HG02610 (cell line): ENCODE data around the gene RNF152.
"Not testable (repeated sequence)": the region's sequence is repeated elsewhere in the genome, so short reads cannot be mapped to it uniquely, and the experiment has no call there.

Source experiments
- ATAC-seq: cut with Tn5 transposase; IDR thresholded peaks from one replicate; pipeline ENCODE4 v1.9.1; 2021; ENCODE audit warnings: mild to moderate bottlenecking, moderate library complexity; ENCODE audit not compliant: unreplicated experiment

RNF152 gene

DNA sequence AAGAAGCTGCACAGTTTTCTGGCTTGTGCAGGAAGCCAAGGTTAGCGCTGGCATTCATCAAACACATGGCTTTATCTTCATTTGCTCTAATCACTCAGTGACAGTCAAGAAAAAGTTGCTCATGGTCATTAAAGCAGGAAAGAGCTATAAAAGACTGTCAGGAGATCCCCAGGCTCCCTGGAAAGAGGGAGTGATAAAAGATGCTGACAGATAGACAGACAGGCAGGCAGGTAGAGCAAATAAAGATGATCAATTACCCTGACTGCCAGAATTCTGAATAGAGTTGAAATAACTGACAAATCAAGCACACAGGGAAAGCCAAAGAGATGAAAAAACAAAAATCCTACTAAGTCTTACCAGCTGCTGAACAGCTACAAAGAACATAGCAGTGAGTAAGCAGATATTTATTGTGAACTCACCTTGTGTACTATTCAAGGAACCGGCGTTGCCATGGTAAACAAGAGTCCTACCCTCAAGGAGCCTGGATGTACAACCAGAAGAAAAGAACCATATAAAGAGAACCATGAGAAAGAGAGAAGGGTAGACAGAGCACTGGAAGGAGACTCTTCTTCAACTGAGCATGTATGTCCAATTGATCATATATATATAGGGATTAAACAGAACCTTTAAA lies 68.0 kb downstream of the RNF152 start:
- no peak for ATAC-seq

- no peak for ATAC-seq
Observed at GRCh38 chr18:61823595-61823994, 69.2 kb downstream of the RNF152 start.

DNA sequence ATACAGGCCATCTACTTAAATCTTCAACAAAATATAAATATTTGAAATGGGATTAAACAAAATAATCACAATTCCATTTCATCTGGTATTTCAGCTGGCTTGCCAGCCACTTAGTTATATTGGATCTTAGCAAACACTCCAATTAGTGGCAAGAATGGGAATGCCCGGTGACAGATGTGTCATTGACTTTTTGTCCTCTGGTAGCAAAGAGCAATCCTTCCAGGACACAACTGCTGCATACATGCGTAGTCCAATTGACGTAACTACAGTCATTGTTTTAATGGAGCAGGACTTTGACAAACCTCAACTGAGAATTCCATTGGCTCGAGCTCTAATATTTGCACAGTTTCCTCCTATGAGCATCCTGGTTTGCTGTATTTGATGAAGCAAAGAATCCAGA lies 69.9 kb downstream of the RNF152 start:
- ATAC-seq = no peak

DNA sequence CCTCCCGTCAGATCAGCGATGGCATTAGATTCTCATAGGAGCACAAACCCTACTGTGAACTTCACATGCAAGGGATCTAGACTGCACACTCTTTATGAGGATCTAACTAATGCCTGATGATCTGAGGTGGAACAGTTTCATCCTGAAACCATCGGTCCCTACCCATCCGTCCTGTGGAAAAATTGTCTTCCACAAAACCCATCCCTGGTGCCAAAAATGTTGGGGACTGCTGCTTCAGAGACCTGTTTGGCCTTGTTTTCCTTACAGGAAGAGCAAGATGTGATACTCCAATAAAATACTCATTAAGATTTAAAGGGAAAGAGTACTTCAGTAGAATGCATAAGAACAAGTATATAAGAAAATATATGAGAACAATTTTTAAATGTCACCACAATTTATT lies 71.1 kb downstream of the RNF152 start:
- no peak for ATAC-seq

GRCh38 chr18:61820882-61821281 lies 71.9 kb downstream of the RNF152 start:
- no peak for ATAC-seq

DNA sequence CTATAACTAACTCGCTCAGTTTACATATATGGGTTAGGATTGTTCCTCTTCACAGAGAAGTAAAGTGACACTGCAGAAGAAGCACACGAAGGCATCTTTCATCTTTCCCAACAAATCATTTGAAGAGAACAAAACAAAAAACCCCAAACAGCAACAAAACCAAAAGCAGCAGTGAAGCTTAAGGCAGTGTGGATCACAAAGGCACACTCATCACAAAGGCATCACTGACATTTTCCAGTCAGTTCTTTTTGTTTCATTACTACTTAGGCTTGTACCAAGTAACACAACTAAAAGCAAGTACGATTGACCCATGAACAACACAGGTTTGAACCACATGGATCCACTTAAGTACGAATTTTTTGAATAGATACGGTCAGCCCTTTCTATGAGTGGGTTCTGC lies 75.7 kb downstream of the RNF152 start:
- no peak for ATAC-seq

GRCh38 chr18:61815885-61816470 lies 76.8 kb downstream of the RNF152 start:
- ATAC-seq = no peak

- ATAC-seq = no peak
Observed at GRCh38 chr18:61808286-61808685, 84.5 kb downstream of the RNF152 start.

DNA sequence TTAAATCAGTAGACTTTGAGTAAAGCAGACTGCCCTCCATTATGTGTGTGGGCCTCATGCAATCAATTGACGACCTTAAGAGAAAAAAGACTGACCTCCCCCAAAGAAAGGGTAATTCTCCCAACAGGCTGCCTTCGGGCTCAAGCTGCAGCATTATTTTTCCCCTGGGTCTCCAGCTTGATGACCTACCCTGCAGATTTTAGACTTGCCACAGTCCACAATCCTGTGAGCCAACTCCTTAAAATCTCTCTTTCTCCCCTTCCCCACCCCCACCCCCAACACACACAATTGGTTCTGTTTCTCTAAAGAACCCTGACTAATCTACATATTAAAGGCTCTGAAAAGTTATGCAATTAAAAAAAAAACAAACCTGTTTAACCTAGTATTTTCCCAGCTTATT lies 89.4 kb downstream of the RNF152 start:
- no peak for ATAC-seq

- ATAC-seq = no peak
Observed at GRCh38 chr18:61797696-61798590, 94.9 kb downstream of the RNF152 start.

DNA sequence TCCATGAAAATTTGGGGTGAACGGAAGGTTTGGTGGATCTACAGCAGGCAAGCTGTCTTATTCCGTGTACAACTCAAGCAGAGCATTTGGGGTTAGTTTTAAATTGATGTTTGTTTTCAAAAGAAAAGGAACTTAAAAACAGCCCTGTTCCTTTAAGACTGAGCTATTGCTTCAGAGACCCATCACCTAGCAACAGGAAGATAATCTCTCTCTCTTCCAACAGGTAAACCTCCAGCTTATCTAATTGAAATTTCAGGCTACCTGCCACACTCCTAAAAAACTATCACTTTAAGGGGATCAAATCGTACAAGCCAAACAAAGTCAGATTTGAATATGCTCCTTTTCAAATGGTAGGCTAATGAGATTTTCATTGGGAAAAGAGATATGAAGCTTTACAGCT lies 101.8 kb downstream of the RNF152 start:
- ATAC-seq = no peak

- not testable (repeated sequence) for ATAC-seq
Observed at GRCh38 chr18:61787011-61787670, 105.7 kb downstream of the RNF152 start.

GRCh38 chr18:61785588-61785987 lies 107.2 kb downstream of the RNF152 start:
- no peak for ATAC-seq

DNA sequence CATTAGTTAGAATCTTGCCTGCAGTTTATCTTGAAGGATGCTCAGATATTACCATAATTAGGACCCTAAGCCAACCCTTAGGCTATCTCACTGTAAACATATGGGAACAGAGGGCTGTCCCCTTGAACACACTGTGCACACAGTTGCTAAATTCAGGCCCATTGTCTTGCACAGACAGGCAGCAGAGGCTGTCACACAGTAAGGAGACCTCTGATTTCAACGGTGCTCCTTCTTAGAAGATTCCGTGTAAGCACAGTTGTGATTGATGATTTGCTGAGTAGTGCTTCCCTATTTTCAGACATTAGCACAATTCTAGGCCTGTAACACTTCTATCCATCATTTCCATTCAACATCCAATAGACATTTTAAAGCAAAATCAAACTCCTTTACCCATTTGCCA lies 108.0 kb downstream of the RNF152 start:
- no peak for ATAC-seq

GRCh38 chr18:61782545-61782944 lies 110.3 kb downstream of the RNF152 start:
- ATAC-seq = no peak

DNA sequence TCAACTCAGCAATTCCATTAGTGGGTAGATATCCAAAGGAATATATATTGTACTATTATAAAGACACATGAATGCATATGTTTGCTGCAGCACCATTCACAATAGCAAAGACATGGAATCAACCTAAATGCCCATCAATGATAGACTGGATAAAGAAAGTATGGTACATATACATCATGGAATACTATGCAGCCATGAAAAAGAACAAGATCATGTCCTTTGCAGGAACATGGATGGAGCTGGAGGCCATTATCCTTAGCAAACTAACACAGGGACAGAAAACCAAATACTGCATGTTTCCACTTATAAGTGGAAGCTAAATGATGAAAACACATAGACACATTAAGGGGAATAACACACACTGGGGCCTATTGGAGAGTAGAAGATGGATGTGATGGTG lies 116.6 kb downstream of the RNF152 start:
- ATAC-seq = not testable (repeated sequence)

DNA sequence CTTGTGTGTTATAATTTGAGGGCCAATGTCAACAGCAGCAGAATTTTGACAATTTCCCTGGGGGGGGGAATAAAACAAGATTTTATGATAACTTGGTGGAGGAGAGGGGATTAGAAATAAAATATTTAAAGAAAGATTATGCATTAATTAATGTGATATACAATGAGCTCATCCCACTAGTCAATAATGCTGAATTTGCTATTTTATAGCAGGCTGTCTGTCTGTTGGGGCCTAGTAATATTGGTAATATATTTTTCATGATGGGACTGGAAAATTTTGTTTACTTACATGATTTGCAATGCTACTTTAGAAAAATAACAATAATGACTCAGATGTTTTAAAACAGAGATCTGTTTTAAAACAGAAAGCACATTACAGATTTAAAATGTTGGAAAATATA lies 118.0 kb downstream of the RNF152 start:
- ATAC-seq = no peak

DNA sequence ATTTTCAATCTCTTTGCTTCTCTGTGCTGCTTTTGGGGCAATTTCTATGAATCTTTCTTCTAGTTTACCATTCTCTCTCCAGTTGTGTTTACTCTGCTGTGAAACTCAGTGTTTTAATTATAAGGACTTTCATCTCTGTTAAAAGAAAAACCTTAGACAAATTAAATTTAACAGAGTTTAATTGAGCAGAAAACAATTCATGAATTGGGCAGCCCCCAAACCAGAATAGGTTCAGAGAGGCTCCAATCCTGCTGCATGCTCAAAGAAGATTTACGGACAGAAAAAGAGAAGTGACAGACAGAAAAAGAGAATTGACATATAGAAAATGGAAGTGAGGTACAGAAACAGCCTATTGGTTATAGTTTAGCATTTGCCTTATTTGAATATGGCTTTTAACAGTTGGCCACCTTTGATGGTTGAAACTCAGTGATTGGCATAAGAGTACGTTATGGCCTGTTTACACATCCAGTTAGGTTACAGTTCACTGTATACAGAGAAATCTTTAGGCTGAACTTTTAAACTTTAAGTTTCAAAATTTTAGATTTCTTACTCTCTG lies 120.4 kb downstream of the RNF152 start:
- no peak for ATAC-seq

- ATAC-seq = no peak
Observed at GRCh38 chr18:61771861-61772260, 120.9 kb downstream of the RNF152 start.

- ATAC-seq = no peak
Observed at GRCh38 chr18:61770279-61770678, 122.5 kb downstream of the RNF152 start.

- no peak for ATAC-seq
Observed at GRCh38 chr18:61766266-61766884, 126.4 kb downstream of the RNF152 start.
